ENCODE results near the gene ALDH1A1.

Gene ALDH1A1

GRCh38 chr9:72980183-72980582 is 27.3 kb upstream of the ALDH1A1 start:
- TF ChIP-seq CTCF (IDR thresholded peaks at IDR 0.05; ENCODE audit: borderline replicate concordance, control extremely low read depth, extremely low read depth, insufficient read depth, missing control alignments): no peak
- DNase-seq (ENCODE audit: low spot score): no peak
- in situ Hi-C loops (cut with MboI; ENCODE audit: low sequenced_read_pairs, unreplicated experiment): no loop called here

GRCh38 chr9:72979405-72980100 is 26.7 kb upstream of the ALDH1A1 start:
- TF ChIP-seq CTCF (IDR thresholded peaks at IDR 0.05; ENCODE audit: borderline replicate concordance, control extremely low read depth, extremely low read depth, insufficient read depth, missing control alignments): no peak
- in situ Hi-C loops (cut with MboI; ENCODE audit: low sequenced_read_pairs, unreplicated experiment): no loop called here
- DNase-seq (ENCODE audit: low spot score): no peak

DNA sequence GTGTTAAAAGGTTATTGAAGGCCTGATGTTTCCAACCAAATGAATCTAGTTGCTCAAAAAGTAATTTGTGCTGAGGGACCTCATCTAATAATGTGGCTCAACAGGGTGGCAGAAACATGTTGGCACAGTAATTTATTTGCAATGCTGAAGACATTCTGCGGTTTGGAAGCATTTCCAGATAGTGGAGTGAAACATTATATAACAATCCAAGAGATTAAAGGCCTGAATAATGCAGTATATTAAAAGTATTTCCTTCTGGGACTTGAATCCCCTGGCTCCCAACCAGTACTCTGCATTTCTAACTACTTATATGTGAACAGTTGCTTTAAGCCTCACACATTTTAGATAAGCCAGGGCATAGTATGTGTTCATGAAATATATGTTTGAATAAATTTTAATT is 25.9 kb upstream of the ALDH1A1 start:
- in situ Hi-C loops (cut with MboI; ENCODE audit: low sequenced_read_pairs, unreplicated experiment): no loop called here
- DNase-seq (ENCODE audit: low spot score): no peak
- no peak for TF ChIP-seq CTCF (IDR thresholded peaks at IDR 0.05; ENCODE audit: borderline replicate concordance, control extremely low read depth, extremely low read depth, insufficient read depth, missing control alignments)

DNA sequence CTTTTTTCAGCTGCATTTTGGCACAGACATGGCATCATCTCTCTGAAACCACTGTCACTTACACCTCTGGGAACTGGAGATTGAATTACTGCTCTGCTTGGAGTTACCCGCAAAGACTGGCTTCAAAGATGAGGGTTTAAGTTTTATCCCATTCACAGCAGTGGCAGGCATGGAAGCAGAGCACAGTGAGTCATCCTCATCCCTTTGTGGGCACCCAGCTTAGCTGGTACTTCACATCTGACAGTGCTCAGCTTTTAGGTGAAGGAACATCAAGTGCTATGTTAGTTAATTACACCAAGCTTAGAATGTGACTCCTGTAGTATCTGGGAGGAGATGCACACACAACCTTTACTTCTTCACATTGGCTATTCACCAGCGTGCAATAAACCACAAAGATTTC is 24.8 kb upstream of the ALDH1A1 start:
- DNase-seq (ENCODE audit: low spot score): no peak
- no peak for TF ChIP-seq CTCF (IDR thresholded peaks at IDR 0.05; ENCODE audit: borderline replicate concordance, control extremely low read depth, extremely low read depth, insufficient read depth, missing control alignments)
- in situ Hi-C loops (cut with MboI; ENCODE audit: low sequenced_read_pairs, unreplicated experiment): no loop called here

- no peak for DNase-seq (ENCODE audit: low spot score)
- TF ChIP-seq CTCF (IDR thresholded peaks at IDR 0.05; ENCODE audit: borderline replicate concordance, control extremely low read depth, extremely low read depth, insufficient read depth, missing control alignments): no peak
- in situ Hi-C loops (cut with MboI; ENCODE audit: low sequenced_read_pairs, unreplicated experiment): no loop called here
These were observed 21.6 kb upstream of the ALDH1A1 start for GRCh38 chr9:72974501-72974900.

GRCh38 chr9:72972636-72973035 is 19.8 kb upstream of the ALDH1A1 start:
- DNase-seq (ENCODE audit: low spot score): no peak
- in situ Hi-C loops (cut with MboI; ENCODE audit: low sequenced_read_pairs, unreplicated experiment): no loop called here
- no peak for TF ChIP-seq CTCF (IDR thresholded peaks at IDR 0.05; ENCODE audit: borderline replicate concordance, control extremely low read depth, extremely low read depth, insufficient read depth, missing control alignments)
